DOHH2 (cell line): Measurements from ENCODE around the gene CEP135.
"Not testable (repeated sequence)": the region's sequence is repeated elsewhere in the genome, so short reads cannot be mapped to it uniquely, and the experiment has no call there.

ENCODE experiments used
- H3F3A ChIP-seq: fragments of 200-600 bp; sonication (generic), shearing (Covaris generic); 2 replicates; pipeline ENCODE4 v1.6.0; 2016; ENCODE audit warnings: antibody characterized with exemption, mild to moderate bottlenecking; ENCODE audit not compliant: control insufficient read depth, insufficient read depth
- H3K27ac ChIP-seq: fragments of 200-600 bp; sonication (generic); 2 replicates; pipeline ENCODE4 v1.5.1; 2014; ENCODE audit warnings: low read depth, mild to moderate bottlenecking, low read length, moderate library complexity
- H3K27me3 ChIP-seq: fragments of 200-600 bp; sonication (generic); 2 replicates; pipeline ENCODE4 v1.6.1; 2014; ENCODE audit warnings: mild to moderate bottlenecking, low read length, mixed read lengths; ENCODE audit not compliant: control insufficient read depth
- H3K36me3 ChIP-seq: fragments of 200-600 bp; sonication (generic); 2 replicates; pipeline ENCODE4 v1.6.1; 2014; ENCODE audit warnings: mild to moderate bottlenecking, low read length, moderate library complexity, mixed read lengths; ENCODE audit not compliant: control insufficient read depth
- H3K4me1 ChIP-seq: fragments of 200-600 bp; sonication (generic); 2 replicates; pipeline ENCODE4 v1.6.1; 2014; ENCODE audit warnings: mild to moderate bottlenecking, low read length, mixed read lengths; ENCODE audit not compliant: control insufficient read depth
- H3K4me2 ChIP-seq: fragments of 200-600 bp; sonication (generic); 2 replicates; pipeline ENCODE4 v1.6.0; 2014; ENCODE audit warnings: mild to moderate bottlenecking, low read length, moderate library complexity
- H3K4me3 ChIP-seq: fragments of 200-600 bp; sonication (generic); 2 replicates; pipeline ENCODE4 v1.5.1; 2014; ENCODE audit warnings: mild to moderate bottlenecking, low read length, mixed read lengths
- H3K79me2 ChIP-seq: fragments of 200-600 bp; sonication (generic); 2 replicates; pipeline ENCODE4 v1.6.1; 2014; ENCODE audit warnings: mild to moderate bottlenecking, low read length, mixed read lengths; ENCODE audit not compliant: control insufficient read depth
- H3K9me2 ChIP-seq: fragments of 200-600 bp; sonication (generic); replicated peaks from 2 replicates; pipeline ENCODE4 v1.6.1; 2014; ENCODE audit warnings: mild to moderate bottlenecking, low read length, mixed read lengths; ENCODE audit not compliant: control insufficient read depth
- H3K9me3 ChIP-seq: fragments of 200-600 bp; sonication (generic); 2 replicates; pipeline ENCODE4 v1.6.1; 2014; ENCODE audit warnings: antibody characterized with exemption, low read length, mixed read lengths; ENCODE audit not compliant: control insufficient read depth, insufficient read depth
- H4K20me1 ChIP-seq: fragments of 200-600 bp; sonication (generic); 2 replicates; pipeline ENCODE4 v1.6.0; 2014; ENCODE audit warnings: low read depth, mild to moderate bottlenecking, antibody characterized with exemption, low read length, moderate library complexity; ENCODE audit not compliant: control insufficient read depth, insufficient read depth
- EZH2phosphoT487 ChIP-seq: fragments of 200-600 bp; sonication (generic); IDR thresholded peaks from 2 replicates; pipeline ENCODE4 v1.6.1; 2017; ENCODE audit warnings: borderline replicate concordance, mild to moderate bottlenecking, antibody characterized with exemption, low read length, moderate library complexity, mixed read lengths
- TF ChIP-seq, protein P1 (sequence below): fragments of 200-600 bp; sonication (generic); IDR thresholded peaks from one replicate; pipeline ENCODE4 v1.5.1; 2014; ENCODE audit warnings: antibody characterized with exemption, mild to moderate bottlenecking, low read depth, low read length; ENCODE audit not compliant: poor library complexity, severe bottlenecking

CEP135 gene

DNA sequence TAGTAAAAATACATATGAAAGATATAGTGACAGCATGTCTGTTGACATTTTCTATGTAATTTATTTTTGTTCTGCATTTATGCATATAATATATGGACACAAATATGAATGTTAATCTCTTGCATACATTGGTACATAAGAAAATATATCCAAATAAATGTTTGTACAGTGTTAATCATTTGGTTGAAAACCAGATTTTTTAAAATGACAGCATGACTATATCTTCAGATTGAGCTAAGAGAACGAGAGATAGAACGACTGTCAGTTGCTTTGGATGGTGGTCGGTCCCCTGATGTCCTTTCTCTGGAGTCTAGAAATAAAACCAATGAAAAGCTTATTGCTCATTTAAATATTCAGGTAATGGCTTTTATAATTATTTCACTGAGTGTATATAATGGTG, 15.3 kb downstream of the CEP135 start:
- Histone ChIP-seq H3K36me3 (peaks cover 87% of the 10 kb centered on the region), H3K9me2 (no peaks in the 10 kb centered on the region), H3K4me3 (no peak overlapping the region), H3K27ac (no peak overlapping the region), H3K79me2 (peaks cover 6% of the 10 kb centered on the region; the same call in 1 of the 2 replicates), H3K4me2 (no peak overlapping the region), H3K4me1 (no peaks in the 10 kb centered on the region), H3K27me3 (no peaks in the 10 kb centered on the region), H3F3A (0 out of 2 replicates have a peak, but pooled peaks cover 2% of the 10 kb centered on the region), H3K9me3 (no peaks in the 10 kb centered on the region), H4K20me1 (no peaks in the 10 kb centered on the region)
- TF ChIP-seq, protein P1, sequence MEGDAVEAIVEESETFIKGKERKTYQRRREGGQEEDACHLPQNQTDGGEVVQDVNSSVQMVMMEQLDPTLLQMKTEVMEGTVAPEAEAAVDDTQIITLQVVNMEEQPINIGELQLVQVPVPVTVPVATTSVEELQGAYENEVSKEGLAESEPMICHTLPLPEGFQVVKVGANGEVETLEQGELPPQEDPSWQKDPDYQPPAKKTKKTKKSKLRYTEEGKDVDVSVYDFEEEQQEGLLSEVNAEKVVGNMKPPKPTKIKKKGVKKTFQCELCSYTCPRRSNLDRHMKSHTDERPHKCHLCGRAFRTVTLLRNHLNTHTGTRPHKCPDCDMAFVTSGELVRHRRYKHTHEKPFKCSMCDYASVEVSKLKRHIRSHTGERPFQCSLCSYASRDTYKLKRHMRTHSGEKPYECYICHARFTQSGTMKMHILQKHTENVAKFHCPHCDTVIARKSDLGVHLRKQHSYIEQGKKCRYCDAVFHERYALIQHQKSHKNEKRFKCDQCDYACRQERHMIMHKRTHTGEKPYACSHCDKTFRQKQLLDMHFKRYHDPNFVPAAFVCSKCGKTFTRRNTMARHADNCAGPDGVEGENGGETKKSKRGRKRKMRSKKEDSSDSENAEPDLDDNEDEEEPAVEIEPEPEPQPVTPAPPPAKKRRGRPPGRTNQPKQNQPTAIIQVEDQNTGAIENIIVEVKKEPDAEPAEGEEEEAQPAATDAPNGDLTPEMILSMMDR: no peak
- TF ChIP-seq EZH2phosphoT487: no peak

DNA sequence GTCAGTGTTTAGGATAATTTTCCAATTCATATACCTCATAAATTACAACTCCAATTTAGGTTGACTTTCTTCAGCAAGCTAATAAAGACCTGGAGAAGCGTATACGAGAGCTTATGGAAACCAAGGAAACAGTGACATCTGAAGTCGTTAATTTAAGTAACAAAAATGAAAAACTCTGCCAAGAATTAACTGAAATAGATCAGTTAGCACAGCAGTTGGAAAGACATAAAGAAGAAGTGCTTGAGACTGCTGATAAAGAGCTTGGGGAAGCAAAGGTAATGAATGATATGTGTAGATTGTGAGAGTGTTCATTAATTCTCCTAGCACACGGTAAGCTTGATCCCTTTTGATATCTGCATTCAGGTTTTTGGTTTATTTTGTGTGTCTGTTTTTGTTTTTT, 16.8 kb downstream of the CEP135 start:
- H3K4me1 ChIP-seq: no peaks in the 10 kb centered on the region
- H3K4me3 ChIP-seq: no peak overlapping the region
- peaks cover 80% of the 10 kb centered on the region for H3K36me3 ChIP-seq
- TF ChIP-seq, protein P1: no peak
- no peak for TF ChIP-seq EZH2phosphoT487
- 0 out of 2 replicates have a peak, but pooled peaks cover 2% of the 10 kb centered on the region for H3F3A ChIP-seq
- H3K27me3 ChIP-seq: no peaks in the 10 kb centered on the region
- no peaks in the 10 kb centered on the region for H3K9me2 ChIP-seq
- H4K20me1 ChIP-seq: no peaks in the 10 kb centered on the region
- H3K27ac ChIP-seq: no peak overlapping the region
- H3K79me2 ChIP-seq: no peaks in the 10 kb centered on the region
- no peak overlapping the region for H3K4me2 ChIP-seq
- no peaks in the 10 kb centered on the region for H3K9me3 ChIP-seq

DNA sequence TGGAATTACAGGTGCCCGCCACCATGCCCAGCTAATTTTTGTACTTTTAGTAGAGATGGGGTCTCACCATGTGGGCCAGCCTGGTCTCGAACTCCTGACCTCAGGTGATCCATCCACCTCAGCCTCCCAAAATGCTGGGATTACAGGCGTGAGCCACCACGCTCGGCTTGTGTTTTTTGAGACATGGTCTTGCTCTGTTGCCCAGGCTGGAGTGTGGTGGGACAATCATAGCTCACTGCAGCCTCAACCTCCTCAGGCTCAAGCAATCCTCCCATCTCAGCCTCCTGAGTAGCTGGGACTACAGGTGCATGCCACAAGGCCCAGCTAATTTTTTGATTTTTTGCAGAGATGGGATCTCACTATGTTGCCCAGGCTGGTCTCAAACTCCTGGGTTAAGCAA, 17.6 kb downstream of the CEP135 start:
- not testable (repeated sequence) for H3K4me3 ChIP-seq, H3K4me2 ChIP-seq, H3F3A ChIP-seq, H3K79me2 ChIP-seq, H3K9me2 ChIP-seq, H3K4me1 ChIP-seq, H3K27ac ChIP-seq, H3K27me3 ChIP-seq, H3K9me3 ChIP-seq, H4K20me1 ChIP-seq
- peaks cover 81% of the 10 kb centered on the region for H3K36me3 ChIP-seq

DNA sequence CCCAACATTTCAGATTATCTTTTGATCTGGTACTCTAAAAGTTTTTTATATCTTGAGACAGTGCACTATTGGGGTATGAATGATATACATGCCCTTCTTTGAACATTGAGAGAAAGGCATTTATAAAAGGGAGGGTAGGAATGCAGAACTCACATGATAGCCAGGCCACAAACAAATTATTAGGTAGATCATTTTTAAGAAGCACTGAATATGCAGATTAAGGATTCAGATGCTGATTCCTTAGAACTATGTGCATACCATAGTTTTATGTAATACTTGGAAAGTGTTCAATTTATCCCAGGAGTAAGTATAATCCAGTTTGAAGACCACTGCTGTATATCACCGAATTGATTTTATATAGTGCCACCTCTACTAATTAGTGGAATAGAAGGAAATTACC, 18.6 kb downstream of the CEP135 start:
- Histone ChIP-seq H3K79me2 (no peaks in the 10 kb centered on the region), H3F3A (0 out of 2 replicates have a peak, but pooled peaks cover 2% of the 10 kb centered on the region), H3K27me3 (no peaks in the 10 kb centered on the region), H3K4me3 (no peak overlapping the region), H3K9me3 (no peaks in the 10 kb centered on the region), H4K20me1 (no peaks in the 10 kb centered on the region), H3K4me1 (no peaks in the 10 kb centered on the region), H3K36me3 (peaks cover 83% of the 10 kb centered on the region), H3K27ac (no peak overlapping the region), H3K9me2 (no peaks in the 10 kb centered on the region), H3K4me2 (no peak overlapping the region)
- TF ChIP-seq EZH2phosphoT487: no peak
- TF ChIP-seq, protein P1: no peak
